SK-N-SH (cell line): ENCODE results near the gene CHRM4. TPM values are rescaled to one million over a fixed set of nuclear protein-coding genes. Genes with fewer than 3 reads are reported as not detected.

Experiments
- CTCF ChIA-PET: fragments of 300-600, 350-600 bp; formaldehyde crosslinking; extraction: SDS; loops from one replicate; lab custom pipeline; 2021; lab: Yijun Ruan, JAX
- POLR2A ChIA-PET: fragments of 350-600 bp; sonication (Branson Sonifier 250); formaldehyde crosslinking; extraction: SDS; loops from one replicate; lab custom pipeline; 2020; ENCODE audit warnings: antibody characterized with exemption, inconsistent platforms; lab: Yijun Ruan, JAX
- DNase-seq: peaks from one replicate; pipeline ENCODE4 v3.0.0; 2012
- H2AFZ ChIP-seq: fragments of 200-600 bp; sonication (generic); 2 replicates; pipeline ENCODE4 v1.8.1; 2016; ENCODE audit warnings: antibody characterized with exemption, mild to moderate bottlenecking, low read depth
- H3F3A ChIP-seq: fragments of 200-600 bp; sonication (generic); replicated peaks from 2 replicates; pipeline ENCODE3; 2016; ENCODE audit warnings: antibody characterized with exemption, mild to moderate bottlenecking; ENCODE audit not compliant: insufficient read depth
- H3K27ac ChIP-seq, 2 experiments: fragments of 200-500 bp in 1 of 2; fragments of 200-600 bp in 1 of 2; sonication (Bioruptor generic) in 1 of 2; sonication (generic), shearing (Covaris generic) in 1 of 2; 2 replicates each; pipeline versions ENCODE4 v1.5.1 to v1.6.1; 2014 to 2016; ENCODE audit warnings: low read depth in 2 of 2, inconsistent platforms in 1 of 2, low read length in 1 of 2, mild to moderate bottlenecking in 1 of 2, mixed read lengths in 1 of 2
- H3K27me3 ChIP-seq: fragments of 200-600 bp; sonication (generic), shearing (Covaris generic); 2 replicates; pipeline ENCODE4 v1.6.1; 2016; ENCODE audit warnings: mixed run types; ENCODE audit not compliant: insufficient read depth
- H3K36me3 ChIP-seq, 2 experiments: fragments of 200-500 bp in 1 of 2; fragments of 200-600 bp in 1 of 2; sonication (Bioruptor generic) in 1 of 2; sonication (generic) in 1 of 2; replicated peaks in 1 of 2; 2 replicates each; pipeline versions ENCODE3 to v1.5.1; 2014 to 2016; ENCODE audit warnings: low read length in 1 of 2, mild to moderate bottlenecking in 1 of 2; ENCODE audit not compliant: insufficient read depth in 2 of 2, control insufficient read depth in 1 of 2
- H3K4me1 ChIP-seq, 2 experiments: fragments of 200-500 bp in 1 of 2; fragments of 200-600 bp in 1 of 2; sonication (Bioruptor generic) in 1 of 2; sonication (generic), shearing (Covaris generic) in 1 of 2; 2 replicates each; pipeline versions ENCODE4 v1.5.1 to v1.6.1; 2014 to 2016; ENCODE audit warnings: low read depth in 1 of 2, low read length in 1 of 2, mixed run types in 1 of 2; ENCODE audit not compliant: insufficient read depth in 2 of 2, control insufficient read depth in 1 of 2
- H3K4me2 ChIP-seq: fragments of 200-600 bp; sonication (generic), shearing (Covaris generic); 2 replicates; pipeline ENCODE4 v1.6.1; 2017; ENCODE audit warnings: mixed run types
- H3K4me3 ChIP-seq, 2 experiments: fragments of 200-500 bp in 1 of 2; fragments of 200-600 bp in 1 of 2; sonication (Bioruptor generic) in 1 of 2; sonication (generic), shearing (Covaris generic) in 1 of 2; 2 replicates each; pipeline versions ENCODE4 v1.5.1 to v1.8.1; 2014 to 2016; ENCODE audit warnings: low read depth in 2 of 2, inconsistent platforms in 1 of 2, low read length in 1 of 2, mild to moderate bottlenecking in 1 of 2, mixed read lengths in 1 of 2, moderate library complexity in 1 of 2
- H3K79me2 ChIP-seq: fragments of 200-600 bp; sonication (generic); 2 replicates; pipeline ENCODE4 v1.8.1; 2017; ENCODE audit warnings: mild to moderate bottlenecking; ENCODE audit not compliant: insufficient read depth
- H3K9ac ChIP-seq: fragments of 200-600 bp; sonication (generic); 2 replicates; pipeline ENCODE4 v1.6.1; 2017; ENCODE audit warnings: mixed run types
- H3K9me2 ChIP-seq: fragments of 200-600 bp; sonication (generic); 2 replicates; pipeline ENCODE4 v1.6.1; 2017; ENCODE audit warnings: mixed run types
- H3K9me3 ChIP-seq: fragments of 200-600 bp; sonication (generic); 2 replicates; pipeline ENCODE4 v1.6.1; 2017; ENCODE audit warnings: mixed run types, mild to moderate bottlenecking, moderate library complexity
- H4K20me1 ChIP-seq: fragments of 200-600 bp; sonication (generic); 2 replicates; pipeline ENCODE4 v1.6.1; 2017; ENCODE audit warnings: mild to moderate bottlenecking, mixed run types; ENCODE audit not compliant: insufficient read depth
- CTCF ChIP-seq: fragments of 200-600 bp; sonication (generic); IDR thresholded peaks from 2 replicates; pipeline ENCODE4 v1.6.1; 2017; ENCODE audit warnings: antibody characterized with exemption, mild to moderate bottlenecking, moderate library complexity
- ELF1 ChIP-seq: IDR thresholded peaks from 2 replicates; pipeline ENCODE4 v1.4.0; 2012
- EP300 ChIP-seq, 2 experiments: IDR thresholded peaks; 2 replicates each; pipeline versions ENCODE4 v1.4.0 to v1.6.1; 2012; ENCODE audit warnings: borderline replicate concordance in 1 of 2, low read depth in 1 of 2, low read length in 1 of 2
- FOSL2 ChIP-seq: IDR thresholded peaks from 2 replicates; pipeline ENCODE4 v1.4.0; 2012; ENCODE audit warnings: low read depth, mild to moderate bottlenecking, moderate library complexity, borderline replicate concordance
- FOXM1 ChIP-seq: IDR thresholded peaks from 2 replicates; pipeline ENCODE4 v1.4.0; 2012; ENCODE audit warnings: low read depth, mild to moderate bottlenecking
- GABPA ChIP-seq: IDR thresholded peaks from 2 replicates; pipeline ENCODE4 v1.4.0; 2012; ENCODE audit warnings: low read depth, mild to moderate bottlenecking
- GATA2 ChIP-seq: sonication (generic); formaldehyde crosslinking; IDR thresholded peaks from 2 replicates; pipeline ENCODE4 v1.5.0; 2020; ENCODE audit warnings: mild to moderate bottlenecking, missing genetic modification reagents
- NFIC ChIP-seq: IDR thresholded peaks from 2 replicates; pipeline ENCODE4 v1.4.0; 2012; ENCODE audit warnings: borderline replicate concordance
- NRF1 ChIP-seq: IDR thresholded peaks from 2 replicates; pipeline ENCODE4 v1.6.1; 2012; ENCODE audit warnings: low read depth, mild to moderate bottlenecking, low read length
- RAD21 ChIP-seq: IDR thresholded peaks from 2 replicates; pipeline ENCODE4 v1.6.1; 2012; ENCODE audit warnings: mild to moderate bottlenecking, low read length
- RCOR1 ChIP-seq: fragments of 150-350 bp; IDR thresholded peaks from 2 replicates; pipeline ENCODE4 v1.6.1; 2017; ENCODE audit warnings: antibody characterized with exemption, low read length
- RXRA ChIP-seq: IDR thresholded peaks from 2 replicates; pipeline ENCODE4 v1.4.0; 2012; ENCODE audit warnings: low read depth, mild to moderate bottlenecking, borderline replicate concordance
- SMC3 ChIP-seq: IDR thresholded peaks from 2 replicates; pipeline ENCODE4 v1.6.1; 2012; ENCODE audit warnings: low read depth, low read length, improper control_type of control experiment
- TAF1 ChIP-seq: IDR thresholded peaks from 2 replicates; pipeline ENCODE4 v1.6.1; 2012; ENCODE audit warnings: low read depth, mild to moderate bottlenecking, low read length, moderate library complexity, borderline replicate concordance
- TEAD4 ChIP-seq: IDR thresholded peaks from 2 replicates; pipeline ENCODE4 v1.4.0; 2012; ENCODE audit warnings: mild to moderate bottlenecking, borderline replicate concordance; ENCODE audit not compliant: insufficient read depth
- USF1 ChIP-seq: IDR thresholded peaks from 2 replicates; pipeline ENCODE4 v1.4.0; 2012; ENCODE audit warnings: low read depth, borderline replicate concordance
- WGBS: methylation state at CpG from one replicate; pipeline ENCODE4 v1.1.6; 2017; ENCODE audit warnings: low lambda C conversion rate; 5-methylcytosine and 5-hydroxymethylcytosine counted together
- polyA plus RNA-seq, 3 experiments: library from polyadenylated mRNA; depleted of rRNA; stranded (reverse); fragments of >200 nt; gene quantifications; 2 replicates each; pipeline ENCODE4 v1.2.3, GENCODE V29; 2012
- TF ChIP-seq, protein P1 (sequence below): IDR thresholded peaks from 2 replicates; pipeline ENCODE4 v1.6.1; 2012; ENCODE audit warnings: mild to moderate bottlenecking, low read depth, low read length, moderate library complexity
- TF ChIP-seq, protein P2 (sequence below): fragments of 150-350 bp; IDR thresholded peaks from 2 replicates; pipeline ENCODE4 v1.6.1; 2016; ENCODE audit warnings: mild to moderate bottlenecking, low read depth, low read length

CHRM4 gene
- polyA plus RNA-seq, 1 of the 3 experiments (the other 2 are of a cell fraction): 0.26 TPM

- TF ChIP-seq, protein P1, sequence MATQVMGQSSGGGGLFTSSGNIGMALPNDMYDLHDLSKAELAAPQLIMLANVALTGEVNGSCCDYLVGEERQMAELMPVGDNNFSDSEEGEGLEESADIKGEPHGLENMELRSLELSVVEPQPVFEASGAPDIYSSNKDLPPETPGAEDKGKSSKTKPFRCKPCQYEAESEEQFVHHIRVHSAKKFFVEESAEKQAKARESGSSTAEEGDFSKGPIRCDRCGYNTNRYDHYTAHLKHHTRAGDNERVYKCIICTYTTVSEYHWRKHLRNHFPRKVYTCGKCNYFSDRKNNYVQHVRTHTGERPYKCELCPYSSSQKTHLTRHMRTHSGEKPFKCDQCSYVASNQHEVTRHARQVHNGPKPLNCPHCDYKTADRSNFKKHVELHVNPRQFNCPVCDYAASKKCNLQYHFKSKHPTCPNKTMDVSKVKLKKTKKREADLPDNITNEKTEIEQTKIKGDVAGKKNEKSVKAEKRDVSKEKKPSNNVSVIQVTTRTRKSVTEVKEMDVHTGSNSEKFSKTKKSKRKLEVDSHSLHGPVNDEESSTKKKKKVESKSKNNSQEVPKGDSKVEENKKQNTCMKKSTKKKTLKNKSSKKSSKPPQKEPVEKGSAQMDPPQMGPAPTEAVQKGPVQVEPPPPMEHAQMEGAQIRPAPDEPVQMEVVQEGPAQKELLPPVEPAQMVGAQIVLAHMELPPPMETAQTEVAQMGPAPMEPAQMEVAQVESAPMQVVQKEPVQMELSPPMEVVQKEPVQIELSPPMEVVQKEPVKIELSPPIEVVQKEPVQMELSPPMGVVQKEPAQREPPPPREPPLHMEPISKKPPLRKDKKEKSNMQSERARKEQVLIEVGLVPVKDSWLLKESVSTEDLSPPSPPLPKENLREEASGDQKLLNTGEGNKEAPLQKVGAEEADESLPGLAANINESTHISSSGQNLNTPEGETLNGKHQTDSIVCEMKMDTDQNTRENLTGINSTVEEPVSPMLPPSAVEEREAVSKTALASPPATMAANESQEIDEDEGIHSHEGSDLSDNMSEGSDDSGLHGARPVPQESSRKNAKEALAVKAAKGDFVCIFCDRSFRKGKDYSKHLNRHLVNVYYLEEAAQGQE: no peak
- TF ChIP-seq EP300 (IDR thresholded peaks at IDR 0.05; ENCODE audit: borderline replicate concordance in 1 of 2, low read depth in 1 of 2, low read length in 1 of 2): no peak
- no peak for TF ChIP-seq RXRA
Measured at GRCh38 chr11:46414466-46414796, 22.9 kb upstream of the CHRM4 start (continued).

GRCh38 chr11:46413760-46414465 is 22.3 kb upstream of the CHRM4 start:
- CTCF ChIA-PET: interaction anchor here (0.9 to 3.4 kb wide), 6 partner anchors 10 to 115 kb away, joined by 3 to 12 read pairs (median 6); no protein-coding TSS in a partner anchor
- Histone ChIP-seq H3K4me1 (peaks cover 3 to 10% of the 10 kb centered on the region in 2 experiments; a peak in 2 of 4 replicates), H2AFZ (no peak overlapping the region), H4K20me1 (no peaks in the 10 kb centered on the region), H3K9me2 (no peaks in the 10 kb centered on the region), H3F3A (no peaks in the 10 kb centered on the region), H3K27me3 (no peaks in the 10 kb centered on the region), H3K4me2 (no peak overlapping the region), H3K9ac (no peak overlapping the region), H3K27ac (no peak overlapping the region), H3K4me3 (no peak overlapping the region), H3K9me3 (no peaks in the 10 kb centered on the region), H3K36me3 (peaks cover 11 to 36% of the 10 kb centered on the region in 2 experiments), H3K79me2 (no peaks in the 10 kb centered on the region)
- no peak for DNase-seq
- WGBS: 96% methylated on average over 7 of the region's 9 CpGs
- POLR2A ChIA-PET: no interaction called here
- TF ChIP-seq GATA2 (CRISPR knock-in tag) (no peak), ELF1 (no peak), RCOR1 (no peak), TEAD4 (no peak), NRF1 (no peak), GABPA (no peak), TAF1 (no peak), SMC3 (no peak), NFIC (no peak), FOXM1 (no peak), FOSL2 (no peak), CTCF (no peak), USF1 (no peak), RAD21 (no peak)
- TF ChIP-seq, protein P1: no peak
- TF ChIP-seq, protein P2, sequence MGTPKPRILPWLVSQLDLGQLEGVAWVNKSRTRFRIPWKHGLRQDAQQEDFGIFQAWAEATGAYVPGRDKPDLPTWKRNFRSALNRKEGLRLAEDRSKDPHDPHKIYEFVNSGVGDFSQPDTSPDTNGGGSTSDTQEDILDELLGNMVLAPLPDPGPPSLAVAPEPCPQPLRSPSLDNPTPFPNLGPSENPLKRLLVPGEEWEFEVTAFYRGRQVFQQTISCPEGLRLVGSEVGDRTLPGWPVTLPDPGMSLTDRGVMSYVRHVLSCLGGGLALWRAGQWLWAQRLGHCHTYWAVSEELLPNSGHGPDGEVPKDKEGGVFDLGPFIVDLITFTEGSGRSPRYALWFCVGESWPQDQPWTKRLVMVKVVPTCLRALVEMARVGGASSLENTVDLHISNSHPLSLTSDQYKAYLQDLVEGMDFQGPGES: no peak
